Mucosa of descending colon (tissue), 3 donors: Measurements from ENCODE around the gene NPFFR1. TPM values are rescaled to one million over a fixed set of nuclear protein-coding genes. Genes with fewer than 3 reads are reported as not detected.
"Not testable (repeated sequence)": the region's sequence is repeated elsewhere in the genome, so short reads cannot be mapped to it uniquely, and the experiment has no call there.

ENCODE experiments used
- ATAC-seq: fragments of 200-7000 bp; cut with Tn5 transposase; one replicate; pipeline ENCODE4 v1.9.1; 2020; ENCODE audit warnings: mild to moderate bottlenecking, moderate library complexity
- DNase-seq, 3 donors: peaks; one replicate each; pipeline ENCODE4 v3.0.0-alpha.2; 2020
- H3K36me3 ChIP-seq: fragments of 200-600 bp; one replicate; pipeline ENCODE4 v1.8.0; 2021; ENCODE audit warnings: low read depth, mild to moderate bottlenecking
- H3K4me1 ChIP-seq: fragments of 200-600 bp; one replicate; pipeline ENCODE4 v1.8.0; 2021; ENCODE audit warnings: low read depth, mild to moderate bottlenecking
- H3K4me3 ChIP-seq: fragments of 200-600 bp; one replicate; pipeline ENCODE4 v1.8.0; 2021; ENCODE audit warnings: mild to moderate bottlenecking
- H3K9me3 ChIP-seq: fragments of 200-600 bp; one replicate; pipeline ENCODE4 v1.8.0; 2021; ENCODE audit warnings: mild to moderate bottlenecking
- intact Hi-C, 2 donors: fragments of 100-400 bp; cut with DNase I in 1 of 2; cut with micrococcal nuclease in 1 of 2; formaldehyde crosslinking; loops; one replicate each; pipeline versions ENCODE4 v1.11.0 to v1.11.1; 2022; cut with DNase I, micrococcal nuclease
- total RNA-seq, 3 donors: library from RNA; stranded (reverse); fragmentation: NEBNext Ultra II Directional in 2 of 3; extraction: Animal tissue kit (Norgen Biotek cat#: 25700) in 2 of 3; gene quantifications; one replicate each; pipeline versions ENCODE4 v1.2.1 to v1.2.4, GENCODE V29; 2021 to 2023
- TF ChIP-seq, protein P1 (sequence below): fragments of 200-600 bp; IDR thresholded peaks from one replicate; pipeline ENCODE4 v1.8.0; 2022; ENCODE audit warnings: antibody characterized with exemption, mild to moderate bottlenecking
- donor health status: DM: no; HTN: no; CAD: no; lungs with moderate emphysema.
- donor health status: DM: no; HTN: no; CAD: no.
- donor health status: DM: no; HTN: yes; CAD: no.

NPFFR1 gene
- total RNA-seq, 3 donors from 2014 or later = 0.06 to 0.10 (median 0.06) TPM

- TF ChIP-seq, protein P1, sequence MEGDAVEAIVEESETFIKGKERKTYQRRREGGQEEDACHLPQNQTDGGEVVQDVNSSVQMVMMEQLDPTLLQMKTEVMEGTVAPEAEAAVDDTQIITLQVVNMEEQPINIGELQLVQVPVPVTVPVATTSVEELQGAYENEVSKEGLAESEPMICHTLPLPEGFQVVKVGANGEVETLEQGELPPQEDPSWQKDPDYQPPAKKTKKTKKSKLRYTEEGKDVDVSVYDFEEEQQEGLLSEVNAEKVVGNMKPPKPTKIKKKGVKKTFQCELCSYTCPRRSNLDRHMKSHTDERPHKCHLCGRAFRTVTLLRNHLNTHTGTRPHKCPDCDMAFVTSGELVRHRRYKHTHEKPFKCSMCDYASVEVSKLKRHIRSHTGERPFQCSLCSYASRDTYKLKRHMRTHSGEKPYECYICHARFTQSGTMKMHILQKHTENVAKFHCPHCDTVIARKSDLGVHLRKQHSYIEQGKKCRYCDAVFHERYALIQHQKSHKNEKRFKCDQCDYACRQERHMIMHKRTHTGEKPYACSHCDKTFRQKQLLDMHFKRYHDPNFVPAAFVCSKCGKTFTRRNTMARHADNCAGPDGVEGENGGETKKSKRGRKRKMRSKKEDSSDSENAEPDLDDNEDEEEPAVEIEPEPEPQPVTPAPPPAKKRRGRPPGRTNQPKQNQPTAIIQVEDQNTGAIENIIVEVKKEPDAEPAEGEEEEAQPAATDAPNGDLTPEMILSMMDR = no peak
- Histone ChIP-seq H3K4me3 (no peak overlapping the region), H3K4me1 (peaks cover 13% of the 10 kb centered on the region), H3K9me3 (no peaks in the 10 kb centered on the region), H3K36me3 (no peaks in the 10 kb centered on the region)
- DNase-seq = no peak
- no peak for ATAC-seq
- intact Hi-C loops = no loop called here
These were observed 29.0 kb downstream of the NPFFR1 start for GRCh38 chr10:70254778-70255328.

- Histone ChIP-seq H3K9me3 (no peaks in the 10 kb centered on the region), H3K4me1 (peaks cover 13% of the 10 kb centered on the region), H3K4me3 (no peak overlapping the region), H3K36me3 (no peaks in the 10 kb centered on the region)
- no peak for ATAC-seq
- TF ChIP-seq, protein P1 = no peak
- intact Hi-C loops = no loop called here
- DNase-seq = no peak
These were observed 29.7 kb downstream of the NPFFR1 start for GRCh38 chr10:70253878-70254765.

DNA sequence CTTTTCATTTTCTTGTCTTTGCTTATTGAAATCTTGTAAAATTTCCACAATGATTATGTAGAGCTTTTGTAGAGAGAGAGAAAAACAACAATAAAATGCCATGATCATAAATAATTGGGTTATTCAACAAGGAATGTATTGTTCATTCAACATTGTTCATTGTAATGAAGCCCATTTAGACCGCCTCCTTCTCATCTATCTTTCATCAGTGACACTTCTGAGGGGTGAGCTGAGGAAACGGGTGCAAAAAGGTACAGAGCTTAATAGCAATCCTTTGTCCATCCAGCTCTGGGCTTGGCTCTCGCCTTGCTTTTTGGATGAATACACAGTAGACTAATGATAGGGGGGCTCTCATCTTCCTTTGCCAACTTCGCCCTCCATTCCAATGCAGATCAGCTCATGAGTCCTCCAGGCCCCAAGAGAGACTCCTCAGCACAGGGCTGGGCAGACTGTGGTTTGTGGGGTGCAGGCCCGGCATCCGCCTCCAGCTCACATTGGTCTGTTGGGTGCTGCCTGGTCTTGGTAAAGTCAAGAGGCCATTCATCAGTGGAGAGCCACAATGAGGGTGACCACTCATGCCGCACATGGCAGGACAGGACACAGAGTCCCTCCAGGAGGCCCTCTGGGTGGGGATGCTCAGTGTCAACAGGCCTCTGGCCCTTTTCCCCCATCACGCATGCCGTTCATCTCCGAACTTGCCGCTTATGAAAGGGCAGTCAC is 32.7 kb downstream of the NPFFR1 start:
- Histone ChIP-seq H3K36me3 (no peaks in the 10 kb centered on the region), H3K9me3 (no peaks in the 10 kb centered on the region), H3K4me1 (peaks cover 11% of the 10 kb centered on the region), H3K4me3 (no peak overlapping the region)
- intact Hi-C loops = no loop called here
- DNase-seq (no peak), ATAC-seq (no peak)
- TF ChIP-seq, protein P1 = no peak

- intact Hi-C loops = no loop called here
- Histone ChIP-seq H3K9me3 (no peaks in the 10 kb centered on the region), H3K4me3 (no peak overlapping the region), H3K4me1 (no peaks in the 10 kb centered on the region), H3K36me3 (no peaks in the 10 kb centered on the region)
- TF ChIP-seq, protein P1 = no peak
- ATAC-seq = no peak
- no peak for DNase-seq
These were observed 36.4 kb downstream of the NPFFR1 start for GRCh38 chr10:70247360-70247759.

- intact Hi-C loops = no loop called here
- H3K4me3 ChIP-seq = no peak overlapping the region
- ATAC-seq (no peak), DNase-seq (no peak)
- no peaks in the 10 kb centered on the region for H3K9me3 ChIP-seq
- TF ChIP-seq, protein P1 = no peak
- no peaks in the 10 kb centered on the region for H3K4me1 ChIP-seq
- H3K36me3 ChIP-seq = no peaks in the 10 kb centered on the region
These were observed 42.7 kb downstream of the NPFFR1 start for GRCh38 chr10:70241081-70241480.

GRCh38 chr10:70239986-70240385 is 43.8 kb downstream of the NPFFR1 start:
- DNase-seq, H3K36me3 ChIP-seq, ATAC-seq, H3K4me3 ChIP-seq, intact Hi-C loops, H3K9me3 ChIP-seq, H3K4me1 ChIP-seq: not testable (repeated sequence)

DNA sequence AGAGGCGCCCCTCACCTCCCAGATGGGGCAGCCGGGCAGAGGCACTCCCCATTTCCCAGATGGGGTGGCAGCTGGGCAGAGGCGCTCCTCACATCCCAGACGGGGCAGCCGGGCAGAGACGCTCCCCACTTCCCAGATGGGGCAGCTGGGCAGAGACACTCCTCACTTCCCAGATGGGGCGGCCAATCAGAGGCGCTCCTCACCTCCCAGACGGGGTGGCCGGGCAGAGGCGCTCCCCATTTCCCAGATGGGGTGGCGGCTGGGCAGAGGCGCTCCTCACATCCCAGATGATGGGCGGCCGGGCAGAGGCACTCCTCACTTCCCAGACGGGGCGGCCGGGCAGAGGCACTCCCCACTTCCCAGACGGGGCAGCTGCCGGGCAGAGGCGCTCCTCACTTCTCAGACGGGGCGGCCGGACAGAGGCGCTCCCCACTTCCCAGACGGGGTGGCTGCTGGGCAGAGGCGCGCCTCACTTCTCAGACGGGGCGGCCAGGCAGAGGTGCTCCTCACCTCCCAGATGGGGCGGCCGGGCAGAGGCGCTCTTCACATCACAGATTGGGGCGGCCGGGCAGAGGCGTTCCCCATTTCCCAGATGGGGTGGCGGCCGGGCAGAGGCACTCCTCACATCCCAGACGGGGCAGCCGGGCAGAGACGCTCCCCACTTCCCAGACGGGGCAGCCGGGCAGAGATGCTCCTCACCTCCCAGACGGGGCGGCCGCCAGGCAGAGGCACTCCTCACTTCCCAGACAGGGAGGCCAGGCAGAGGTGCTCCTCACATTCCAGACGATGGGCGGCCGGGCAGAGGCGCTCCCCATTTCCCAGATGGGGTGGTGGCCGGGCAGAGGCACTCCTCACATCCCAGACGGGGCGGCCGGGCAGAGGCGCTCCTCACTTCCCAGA is 44.5 kb downstream of the NPFFR1 start:
- H3K36me3 ChIP-seq, H3K9me3 ChIP-seq, intact Hi-C loops, DNase-seq, H3K4me3 ChIP-seq, ATAC-seq, H3K4me1 ChIP-seq: not testable (repeated sequence)

DNA sequence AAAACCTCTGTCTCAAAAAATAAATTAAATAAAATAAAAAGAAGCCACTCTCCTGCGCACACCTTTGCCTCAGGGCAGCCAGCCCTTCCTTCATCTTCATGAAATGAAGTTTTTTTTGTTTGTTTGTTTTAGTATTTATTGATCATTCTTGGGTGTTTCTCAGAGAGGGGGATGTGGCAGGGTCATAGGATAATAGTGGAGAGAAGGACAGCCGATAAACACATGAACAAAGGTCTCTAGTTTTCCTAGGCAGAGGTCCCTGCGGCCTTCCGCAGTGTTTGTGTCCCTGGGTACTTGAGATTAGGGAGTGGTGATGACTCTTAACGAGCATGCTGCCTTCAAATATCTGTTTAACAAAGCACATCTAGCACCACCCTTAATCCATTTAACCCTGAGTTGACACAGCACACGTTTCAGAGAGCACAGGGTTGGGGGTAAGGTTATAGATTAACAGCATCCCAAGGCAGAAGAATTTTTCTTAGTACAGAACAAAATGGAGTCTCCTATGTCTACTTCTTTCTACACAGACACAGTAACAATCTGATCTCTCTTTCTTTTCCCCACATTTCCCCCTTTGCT is 45.8 kb downstream of the NPFFR1 start:
- H3K4me1 ChIP-seq, DNase-seq, ATAC-seq, H3K36me3 ChIP-seq, H3K9me3 ChIP-seq, intact Hi-C loops, H3K4me3 ChIP-seq: not testable (repeated sequence)
